ENCODE results near the gene CTSA. TPM values are rescaled to one million over a fixed set of nuclear protein-coding genes. Genes with fewer than 3 reads are reported as not detected.

Gene CTSA
- total RNA-seq, 1 donor from 2014 or later = 55.3 TPM

- no peak for DNase-seq (ENCODE audit: low read depth, low spot score)
- no peak overlapping the region for H3K4me3 Mint-ChIP-seq
Observed at GRCh38 chr20:45852326-45852725, 38.8 kb upstream of the CTSA start.

DNA sequence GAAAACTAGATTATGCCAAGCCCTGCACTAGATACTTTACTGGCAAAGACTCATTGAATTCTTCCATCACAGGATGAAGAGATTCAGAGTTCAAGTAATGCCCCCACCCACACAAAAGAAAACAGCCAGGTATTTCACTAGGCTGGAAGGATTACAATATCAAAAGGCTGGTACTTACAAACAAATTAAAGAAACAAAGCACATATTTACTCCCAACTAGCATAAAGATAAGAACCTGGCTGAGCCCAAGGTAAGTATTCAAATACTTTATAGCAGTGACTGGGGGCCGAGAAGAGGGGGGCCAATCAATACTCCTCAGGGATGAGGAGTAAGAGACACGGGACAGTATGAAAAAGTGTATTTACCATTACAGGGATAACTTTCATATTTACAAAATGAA, 37.7 kb upstream of the CTSA start:
- Mint-ChIP-seq H3K27ac (ENCODE audit: unreplicated experiment) (no peak overlapping the region), H3K36me3 (ENCODE audit: low read depth) (no peaks in the 10 kb centered on the region), H3K4me3 (peak overlapping the region; percentile 47), H3K9me3 (no peaks in the 10 kb centered on the region), H3K27me3 (ENCODE audit: low read depth) (no peaks in the 10 kb centered on the region), H3K4me1 (peaks cover 18% of the 10 kb centered on the region)
- TF ChIP-seq CTCF (conservative IDR thresholded peaks at IDR 0.05) = no peak
- DNase-seq (ENCODE audit: low read depth, low spot score) = no peak

More at GRCh38 chr20:45852326-45852725, 38.8 kb upstream of the CTSA start:
- H3K4me1 Mint-ChIP-seq = peaks cover 7% of the 10 kb centered on the region
- TF ChIP-seq CTCF (conservative IDR thresholded peaks at IDR 0.05) = no peak
- no peaks in the 10 kb centered on the region for H3K36me3 Mint-ChIP-seq (ENCODE audit: low read depth)
- H3K27me3 Mint-ChIP-seq (ENCODE audit: low read depth) = no peaks in the 10 kb centered on the region
- H3K27ac Mint-ChIP-seq (ENCODE audit: unreplicated experiment) = no peak overlapping the region
- H3K9me3 Mint-ChIP-seq = no peaks in the 10 kb centered on the region

GRCh38 chr20:45857114-45857881, 33.8 kb upstream of the CTSA start, which contains the start of the genes ACOT8 and ZSWIM3:
Gene ACOT8 (minus strand): TSS chr20:45857392. CDS start chr20:45857315, 77 bp downstream.
Gene ZSWIM3 (plus strand): TSS chr20:45857614. CDS start chr20:45857826, 212 bp downstream.
- H3K4me1 Mint-ChIP-seq = peaks cover 25% of the 10 kb centered on the region
- peak; percentile 97 for DNase-seq (ENCODE audit: low read depth, low spot score)
- peak within 1 kb of the TSS; percentile 70 for H3K27ac Mint-ChIP-seq (ENCODE audit: unreplicated experiment)
- H3K36me3 Mint-ChIP-seq (ENCODE audit: low read depth) = no peaks in the 10 kb centered on the region
- no peak for TF ChIP-seq CTCF (conservative IDR thresholded peaks at IDR 0.05)
- H3K9me3 Mint-ChIP-seq = no peaks in the 10 kb centered on the region
- H3K4me3 Mint-ChIP-seq = peak within 1 kb of the TSS; percentile 91
- no peaks in the 10 kb centered on the region for H3K27me3 Mint-ChIP-seq (ENCODE audit: low read depth)

DNA sequence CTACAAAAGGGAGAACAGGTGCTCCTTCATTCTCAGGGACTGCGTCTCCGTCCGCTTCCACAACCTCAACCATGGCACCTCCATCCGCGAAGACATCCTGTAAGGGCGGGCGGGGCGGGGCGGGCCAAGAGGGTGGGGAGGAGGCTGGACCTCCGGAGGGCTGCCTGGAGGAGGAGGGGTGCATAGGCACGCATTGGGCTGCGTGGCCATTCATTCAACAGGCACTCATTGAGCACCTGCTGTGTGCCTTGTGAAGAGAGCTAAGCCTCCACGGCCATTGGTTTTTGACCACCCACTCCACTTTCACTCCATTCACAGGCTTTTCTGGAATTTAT, 33.3 kb upstream of the CTSA start:
- Mint-ChIP-seq H3K27ac (ENCODE audit: unreplicated experiment) (peak overlapping the region; percentile 70), H3K27me3 (ENCODE audit: low read depth) (no peaks in the 10 kb centered on the region), H3K4me1 (peaks cover 25% of the 10 kb centered on the region), H3K4me3 (peak overlapping the region; percentile 91), H3K36me3 (ENCODE audit: low read depth) (no peaks in the 10 kb centered on the region), H3K9me3 (no peaks in the 10 kb centered on the region)
- no peak for DNase-seq (ENCODE audit: low read depth, low spot score)
- TF ChIP-seq CTCF (conservative IDR thresholded peaks at IDR 0.05) = no peak

- TF ChIP-seq CTCF (conservative IDR thresholded peaks at IDR 0.05) = no peak
- no peak for DNase-seq (ENCODE audit: low read depth, low spot score)
- H3K36me3 Mint-ChIP-seq (ENCODE audit: low read depth) = no peaks in the 10 kb centered on the region
- H3K4me1 Mint-ChIP-seq = peaks cover 25% of the 10 kb centered on the region
- no peak overlapping the region for H3K27ac Mint-ChIP-seq (ENCODE audit: unreplicated experiment)
- H3K4me3 Mint-ChIP-seq = no peak overlapping the region
- no peaks in the 10 kb centered on the region for H3K27me3 Mint-ChIP-seq (ENCODE audit: low read depth)
- H3K9me3 Mint-ChIP-seq = no peaks in the 10 kb centered on the region
Observed at GRCh38 chr20:45859916-45860315, 31.2 kb upstream of the CTSA start.

Measured in neural crest cell (in vitro differentiated cells).